HL-60 (cell line): ENCODE results near the gene TSPEAR.

Source experiments
- DNase-seq, 2 experiments: peaks; one replicate each; pipeline ENCODE4 v3.0.0-alpha.2; 2010 to 2020; ENCODE audit warnings: low read depth in 1 of 2, low spot score in 1 of 2
- H3K27ac ChIP-seq: fragments of 250-450 bp; sonication (Bioruptor Pico); replicated peaks from 2 replicates; pipeline ENCODE4 v1.5.1; 2020; ENCODE audit warnings: mild to moderate bottlenecking, moderate library complexity
- H3K27me3 ChIP-seq: fragments of 250-450 bp; sonication (Bioruptor Pico); 2 replicates; pipeline ENCODE4 v1.5.1; 2021; ENCODE audit warnings: mild to moderate bottlenecking, moderate library complexity; ENCODE audit not compliant: insufficient read depth, poor library complexity, severe bottlenecking
- H3K4me3 ChIP-seq: replicated peaks from 2 replicates; pipeline ENCODE4 v1.5.1; 2011; ENCODE audit warnings: mild to moderate bottlenecking, control low read depth, low read length; ENCODE audit not compliant: insufficient read depth
- CTCF ChIP-seq: IDR thresholded peaks from one replicate; pipeline ENCODE4 v1.5.1; 2011; ENCODE audit warnings: low read length, control low read depth, inconsistent platforms; ENCODE audit not compliant: insufficient read depth
- GABPA ChIP-seq: IDR thresholded peaks from 2 replicates; pipeline ENCODE4 v1.6.1; 2012; ENCODE audit warnings: low read depth
- POLR2AphosphoS5 ChIP-seq: IDR thresholded peaks from 2 replicates; pipeline ENCODE4 v1.6.1; 2012; ENCODE audit warnings: low read depth
- REST ChIP-seq: IDR thresholded peaks from 2 replicates; pipeline ENCODE4 v1.6.1; 2012; ENCODE audit warnings: low read depth; ENCODE audit not compliant: insufficient replicate concordance
- SPI1 ChIP-seq: IDR thresholded peaks from 2 replicates; pipeline ENCODE4 v1.6.1; 2012; ENCODE audit warnings: low read depth, mild to moderate bottlenecking, borderline replicate concordance

TSPEAR gene

GRCh38 chr21:44450999-44451398 lies 260.4 kb downstream of the TSPEAR start:
- peaks cover 15% of the 10 kb centered on the region for H3K27me3 ChIP-seq

GRCh38 chr21:44450402-44450801 lies 261.0 kb downstream of the TSPEAR start:
- Histone ChIP-seq H3K27me3 (peaks cover 15% of the 10 kb centered on the region), H3K4me3 (no peak overlapping the region), H3K27ac (no peak overlapping the region)
- TF ChIP-seq GABPA (no peak), SPI1 (no peak), REST (no peak), POLR2AphosphoS5 (no peak), CTCF (no peak)
- DNase-seq, result no peak

More at GRCh38 chr21:44450999-44451398, 260.4 kb downstream of the TSPEAR start:
- no peak for DNase-seq
- TF ChIP-seq CTCF (no peak), SPI1 (no peak), REST (no peak), GABPA (no peak), POLR2AphosphoS5 (no peak)
- Histone ChIP-seq H3K4me3 (no peak overlapping the region), H3K27ac (no peak overlapping the region)

GRCh38 chr21:44449473-44450363 lies 261.7 kb downstream of the TSPEAR start:
- no peak overlapping the region for H3K27ac ChIP-seq
- no peak for DNase-seq
- peaks cover 15% of the 10 kb centered on the region for H3K27me3 ChIP-seq
- H3K4me3 ChIP-seq, result no peak overlapping the region
- TF ChIP-seq SPI1 (no peak), CTCF (no peak), POLR2AphosphoS5 (no peak), REST (no peak), GABPA (no peak)
